Ishikawa (cell line): ENCODE measurements around the gene TANC1.

Source experiments
- FOXM1 ChIP-seq: IDR thresholded peaks from 2 replicates; pipeline ENCODE4 v1.6.1; 2012; ENCODE audit warnings: low read depth, borderline replicate concordance
- MAX ChIP-seq: IDR thresholded peaks from 2 replicates; pipeline ENCODE4 v1.6.1; 2012
- NFIC ChIP-seq: IDR thresholded peaks from 2 replicates; pipeline ENCODE4 v1.6.1; 2012
- RAD21 ChIP-seq: IDR thresholded peaks from 2 replicates; pipeline ENCODE4 v1.6.1; 2012; ENCODE audit warnings: low read depth
- TAF1 ChIP-seq: IDR thresholded peaks from 2 replicates; pipeline ENCODE4 v1.6.1; 2012; ENCODE audit warnings: low read depth, mild to moderate bottlenecking
- TEAD4 ChIP-seq: IDR thresholded peaks from 2 replicates; pipeline ENCODE4 v1.6.1; 2012

- no peak for TF ChIP-seq TAF1
- TF ChIP-seq TEAD4: no peak
- no peak for TF ChIP-seq MAX
- no peak for TF ChIP-seq RAD21
- TF ChIP-seq FOXM1: no peak
- TF ChIP-seq NFIC: no peak
Observed at GRCh38 chr2:159160412-159160811, 192.0 kb downstream of the TANC1 start.
